ENCODE measurements around the gene LDB2.
A peak's percentile ranks its signal among the peaks of the same experiment; 100 is the strongest.
"Not testable (repeated sequence)": the region's sequence is repeated elsewhere in the genome, so short reads cannot be mapped to it uniquely, and the experiment has no call there.

The LDB2 gene

GRCh38 chr4:16897991-16898827 lies at the start of gene LDB2:
Gene LDB2, minus strand, starts transcription at chr4:16898645.
- DNase-seq: no peak

DNA sequence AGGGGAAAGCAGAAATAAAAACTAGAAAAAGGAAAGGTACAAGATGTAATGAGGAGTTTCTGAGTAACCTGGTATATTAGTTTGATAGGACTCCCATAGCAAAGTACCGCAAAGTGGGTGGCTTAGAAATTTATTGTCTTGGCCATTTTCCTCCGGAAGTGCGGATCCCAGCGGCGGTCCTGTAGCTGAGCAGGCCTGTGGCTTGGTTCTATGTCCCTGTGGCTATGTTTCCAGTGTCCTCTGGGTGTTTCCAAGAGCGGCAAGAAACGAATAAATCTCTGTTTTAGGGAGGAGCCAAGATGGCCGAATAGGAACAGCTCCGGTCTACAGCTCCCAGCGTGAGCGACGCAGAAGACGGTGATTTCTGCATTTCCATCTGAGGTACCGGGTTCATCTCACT lies 44.0 kb upstream of the LDB2 start:
- no peak for DNase-seq

DNA sequence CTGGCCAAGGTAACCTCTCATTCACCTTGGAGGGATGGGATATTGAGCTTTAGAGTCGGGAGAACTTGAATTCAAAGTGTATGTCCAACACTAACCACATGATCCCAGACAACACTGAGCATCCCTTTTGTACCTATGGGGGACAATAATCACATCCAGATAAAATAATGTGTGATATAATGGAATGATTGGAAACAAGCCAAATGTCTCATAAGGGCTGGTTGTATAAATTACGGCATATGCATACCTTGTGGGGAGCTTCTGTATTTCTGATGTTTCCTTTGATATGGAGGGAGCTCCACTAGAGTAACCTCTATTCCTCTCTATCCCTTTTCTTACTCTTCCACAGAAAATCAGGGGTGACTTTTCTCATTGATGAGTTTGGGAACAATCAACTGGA lies 40.7 kb upstream of the LDB2 start:
- no peak for DNase-seq

- DNase-seq: no peak
These were observed 40.1 kb upstream of the LDB2 start for GRCh38 chr4:16938512-16939040.

DNA sequence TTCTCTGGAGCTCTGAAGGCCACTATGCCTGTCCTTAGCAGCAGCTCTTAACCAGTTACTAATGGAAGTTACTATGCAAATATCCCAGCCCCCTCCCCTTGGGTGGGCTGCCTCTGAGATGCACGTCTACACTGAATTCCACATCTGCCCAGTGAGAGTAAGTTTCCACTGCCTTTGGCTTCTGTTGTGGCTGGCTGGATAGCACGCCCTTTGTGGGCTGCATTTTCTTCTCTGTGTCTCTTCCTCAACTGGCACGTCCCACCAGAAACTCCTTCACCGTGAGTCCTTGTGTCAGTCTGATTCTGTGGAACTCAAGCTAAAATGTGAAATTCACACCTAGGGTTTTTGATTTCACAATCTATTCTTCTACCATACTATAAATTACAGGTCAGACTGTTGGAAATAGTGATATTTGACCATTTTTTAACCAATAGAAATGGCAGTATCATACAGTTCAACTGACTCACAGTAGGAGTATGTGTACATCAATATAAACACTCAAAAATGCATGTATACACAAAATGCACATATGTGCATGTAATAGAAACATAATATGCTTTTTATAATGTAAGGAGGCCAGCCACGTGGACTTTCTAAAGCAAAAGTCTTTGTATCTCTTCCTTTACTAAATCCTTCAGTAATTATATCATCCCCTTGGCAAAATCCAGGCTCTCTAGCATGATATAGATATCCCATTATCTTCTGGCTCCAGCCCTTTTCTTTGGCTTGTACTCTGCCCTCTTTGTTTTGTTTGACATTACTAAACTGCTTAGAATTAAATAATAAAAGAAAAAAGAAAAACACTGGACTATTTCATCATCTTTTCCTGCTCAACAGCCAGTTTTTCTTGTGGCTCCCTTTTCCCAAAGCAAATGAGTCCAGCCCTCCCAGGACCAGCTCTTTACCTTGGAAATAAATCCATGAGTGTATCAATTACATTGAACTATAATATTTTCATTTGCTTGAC lies 33.2 kb upstream of the LDB2 start:
- no peak for DNase-seq

GRCh38 chr4:16926214-16926613 lies 27.8 kb upstream of the LDB2 start:
- no peak for DNase-seq

- not testable (repeated sequence) for DNase-seq
These were observed 20.3 kb upstream of the LDB2 start for GRCh38 chr4:16918716-16919115.

DNA sequence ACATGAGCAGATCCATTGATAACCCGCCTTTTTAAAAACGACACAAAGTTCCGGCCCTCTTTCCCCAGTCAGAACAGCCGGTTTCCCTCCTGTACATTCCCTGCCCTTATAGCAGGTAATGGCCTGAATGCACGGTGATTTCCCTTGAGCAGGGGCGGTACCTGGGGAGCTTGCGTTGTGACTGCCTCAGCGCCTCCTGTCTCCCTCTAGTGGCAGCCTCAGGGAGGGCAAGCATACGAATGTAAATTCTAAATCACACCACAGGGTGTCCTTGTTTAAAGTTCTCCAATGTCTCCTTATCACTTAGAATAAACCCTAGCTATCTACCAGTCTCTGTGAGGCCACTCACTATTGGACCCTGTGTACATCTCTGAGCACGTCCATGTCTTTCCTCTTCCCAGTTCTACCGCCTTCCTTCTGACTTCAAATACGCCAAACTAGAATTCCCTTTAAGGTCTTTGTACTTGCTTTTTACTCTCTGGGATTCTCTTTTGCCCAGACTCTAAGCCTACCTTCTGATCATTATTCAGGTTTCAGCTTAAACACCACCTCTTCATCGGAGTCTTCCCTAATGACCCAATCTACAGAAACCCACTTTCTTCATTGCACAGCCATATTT lies 18.4 kb upstream of the LDB2 start:
- DNase-seq: peak; percentile 54

GRCh38 chr4:16916031-16916430 lies 17.6 kb upstream of the LDB2 start:
- no peak for DNase-seq

GRCh38 chr4:16914208-16914607 lies 15.8 kb upstream of the LDB2 start:
- DNase-seq: no peak

- no peak for DNase-seq
These were observed 14.5 kb upstream of the LDB2 start for GRCh38 chr4:16912896-16913295.

- no peak for DNase-seq
These were observed 10.8 kb upstream of the LDB2 start for GRCh38 chr4:16909281-16909680.

GRCh38 chr4:16908377-16909021 lies 10.1 kb upstream of the LDB2 start:
- DNase-seq: no peak

GRCh38 chr4:16900325-16900724 lies 1.9 kb upstream of the LDB2 start:
- DNase-seq: no peak

- no peak for DNase-seq
These were observed 1.3 kb downstream of the LDB2 start for GRCh38 chr4:16896881-16897750.

DNA sequence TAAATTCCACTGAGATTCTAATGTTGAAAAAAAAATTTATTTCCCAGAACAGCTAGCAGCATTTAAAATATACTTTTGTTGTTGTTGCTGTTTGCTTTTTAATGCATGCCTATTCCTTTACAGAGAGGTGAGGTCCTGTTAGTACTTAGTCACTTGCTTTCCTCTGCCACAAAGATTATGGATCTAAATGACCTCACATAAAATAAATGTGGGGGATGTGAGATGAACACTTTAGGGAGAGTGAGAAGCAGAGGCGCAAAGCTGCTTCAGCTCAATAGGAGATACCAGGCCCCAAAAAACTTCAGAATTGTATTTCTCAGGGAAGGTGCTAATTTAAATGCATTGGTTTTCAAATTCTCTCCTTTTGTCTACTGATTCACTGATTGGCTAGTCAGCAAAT lies 4.0 kb downstream of the LDB2 start:
- no peak for DNase-seq

DNA sequence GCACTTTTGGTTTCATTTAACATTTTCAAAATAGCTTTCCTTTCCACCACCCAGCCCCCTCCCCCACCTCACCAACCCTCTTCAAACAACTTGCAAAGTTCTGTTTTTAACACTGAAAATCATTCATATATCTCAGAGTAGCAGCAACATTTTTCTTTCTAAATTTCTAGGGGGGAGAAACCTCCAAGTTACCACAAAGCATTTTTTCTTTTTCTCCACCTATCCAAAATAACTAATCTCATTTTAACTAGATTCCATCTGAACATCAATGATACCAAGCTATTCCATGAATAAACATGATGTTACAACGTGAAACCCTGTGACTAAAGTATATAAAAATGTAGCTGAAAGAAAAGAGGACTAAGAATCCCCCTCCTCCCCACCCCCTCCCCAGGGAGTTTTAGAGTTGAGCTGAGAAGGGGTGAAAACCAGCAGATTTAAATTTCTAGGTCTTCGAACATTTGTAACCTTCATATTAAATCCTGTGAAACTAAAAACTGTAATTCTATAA lies 5.2 kb downstream of the LDB2 start:
- no peak for DNase-seq

GRCh38 chr4:16890651-16891050 lies 7.8 kb downstream of the LDB2 start:
- DNase-seq: peak; percentile 20

- DNase-seq: no peak
These were observed 8.5 kb downstream of the LDB2 start for GRCh38 chr4:16889945-16890344.

GRCh38 chr4:16887887-16888286 lies 10.6 kb downstream of the LDB2 start:
- DNase-seq: no peak
